ENCODE results near the gene NHSL2.

The NHSL2 gene

GRCh38 chrX:71991164-71991563 is 80.5 kb downstream of the NHSL2 start:
- no peak for DNase-seq (ENCODE audit: low read depth)

DNA sequence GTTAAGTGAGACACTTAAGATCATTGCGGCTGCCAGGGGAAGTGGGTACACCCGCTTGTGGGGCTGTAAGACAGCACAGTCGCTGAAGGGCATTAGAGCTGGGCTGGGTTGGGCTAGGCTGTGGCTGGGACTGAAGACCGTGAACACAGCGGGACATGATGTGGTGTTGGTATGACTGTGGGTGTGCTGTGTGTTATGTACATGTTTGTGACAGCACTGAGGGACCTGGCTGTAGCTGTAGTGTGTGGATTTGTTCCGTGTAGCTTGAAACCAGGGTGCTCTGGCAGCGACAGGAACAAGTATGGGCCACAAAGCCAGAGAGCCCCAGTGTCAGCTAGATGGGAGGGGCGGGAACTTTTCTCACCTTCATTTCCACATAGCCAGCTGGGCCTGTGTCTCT is 82.1 kb downstream of the NHSL2 start:
- no peak for DNase-seq (ENCODE audit: low read depth)

GRCh38 chrX:71993371-71993770 is 82.7 kb downstream of the NHSL2 start:
- no peak for DNase-seq (ENCODE audit: low read depth)

- no peak for DNase-seq (ENCODE audit: low read depth)
Observed at GRCh38 chrX:71994601-71995000, 84.0 kb downstream of the NHSL2 start.

DNA sequence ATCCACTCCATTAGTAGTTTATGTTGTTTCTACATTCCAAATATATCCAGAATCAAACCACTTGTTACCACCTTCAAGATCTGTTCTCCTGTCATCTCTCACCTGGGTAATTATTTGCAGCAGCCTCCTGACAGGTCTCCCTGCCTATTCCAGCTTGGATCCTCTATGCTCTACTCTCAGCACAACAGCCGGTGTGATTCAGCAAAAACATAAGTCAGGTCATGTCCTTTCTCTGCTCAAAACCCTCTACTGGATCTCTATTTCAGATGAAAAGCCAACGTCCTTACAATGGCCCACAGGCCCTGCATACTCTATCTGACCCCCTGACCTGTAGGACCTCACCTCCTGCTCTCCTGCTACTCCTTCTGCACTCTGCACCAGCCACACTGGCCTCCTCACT is 84.5 kb downstream of the NHSL2 start:
- no peak for DNase-seq (ENCODE audit: low read depth)

DNA sequence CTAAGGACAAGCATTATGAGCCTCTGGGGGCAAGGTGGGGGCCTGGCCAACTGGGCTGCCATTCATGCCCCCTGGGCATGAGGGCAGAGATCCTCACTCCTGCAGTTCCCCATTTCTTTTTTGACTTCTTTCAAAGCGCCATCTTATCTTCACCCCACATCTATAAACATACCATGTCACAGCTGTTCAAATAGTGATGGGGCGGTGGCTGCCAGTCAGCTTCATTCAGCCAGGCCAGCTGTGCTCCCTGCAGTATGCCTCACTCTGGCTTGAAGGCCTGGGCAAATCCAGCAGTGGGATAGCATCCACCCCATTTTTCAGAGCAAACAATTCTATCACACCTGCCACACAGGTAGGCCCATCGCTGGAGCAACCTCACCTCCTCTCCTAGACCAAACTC is 85.5 kb downstream of the NHSL2 start:
- DNase-seq (ENCODE audit: low read depth) = no peak

GRCh38 chrX:71996826-71997225 is 86.2 kb downstream of the NHSL2 start:
- no peak for DNase-seq (ENCODE audit: low read depth)

DNA sequence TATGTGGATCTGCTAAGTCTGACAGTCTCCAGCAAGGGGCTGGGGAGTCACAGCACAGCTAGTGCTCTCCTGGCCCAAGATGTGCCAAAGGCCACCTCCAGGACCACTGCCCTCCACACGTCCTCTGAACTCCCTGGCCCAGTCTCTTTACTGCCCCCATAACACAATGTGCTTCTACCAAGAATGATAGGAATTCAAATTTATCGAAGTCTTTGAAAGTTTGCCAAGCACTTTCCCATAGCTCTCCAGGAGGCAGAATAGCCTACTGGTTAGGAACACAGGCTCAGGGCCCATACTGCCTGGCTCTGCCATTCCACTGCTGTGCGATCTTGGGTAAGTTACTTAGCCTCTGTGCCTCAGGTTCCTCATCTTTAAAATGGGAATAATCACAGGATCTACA is 86.7 kb downstream of the NHSL2 start:
- DNase-seq (ENCODE audit: low read depth) = no peak

GRCh38 chrX:71998836-71999509 is 88.3 kb downstream of the NHSL2 start:
- DNase-seq (ENCODE audit: low read depth) = no peak

DNA sequence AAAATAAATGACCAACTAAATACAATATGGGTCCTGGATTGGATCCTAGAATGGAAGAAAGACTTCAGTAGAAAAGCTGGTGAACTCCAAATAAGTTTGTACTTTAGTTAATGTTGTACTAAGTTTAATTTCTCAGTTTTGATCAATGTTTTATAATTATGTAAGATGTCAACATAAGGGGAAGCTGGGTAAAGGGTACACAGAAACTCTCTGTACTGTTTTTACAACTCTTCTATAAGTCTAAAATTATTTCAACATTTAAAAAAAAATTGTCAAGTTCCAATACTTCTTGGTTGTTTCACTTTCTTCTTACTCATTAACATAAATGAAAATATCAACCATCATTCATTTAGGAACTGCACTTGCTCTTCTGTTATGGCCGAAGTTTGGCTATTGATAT is 88.9 kb downstream of the NHSL2 start:
- no peak for DNase-seq (ENCODE audit: low read depth)

- DNase-seq (ENCODE audit: low read depth) = no peak
Observed at GRCh38 chrX:72001471-72001870, 90.8 kb downstream of the NHSL2 start.

GRCh38 chrX:72001906-72002305 is 91.3 kb downstream of the NHSL2 start:
- DNase-seq (ENCODE audit: low read depth) = no peak

DNA sequence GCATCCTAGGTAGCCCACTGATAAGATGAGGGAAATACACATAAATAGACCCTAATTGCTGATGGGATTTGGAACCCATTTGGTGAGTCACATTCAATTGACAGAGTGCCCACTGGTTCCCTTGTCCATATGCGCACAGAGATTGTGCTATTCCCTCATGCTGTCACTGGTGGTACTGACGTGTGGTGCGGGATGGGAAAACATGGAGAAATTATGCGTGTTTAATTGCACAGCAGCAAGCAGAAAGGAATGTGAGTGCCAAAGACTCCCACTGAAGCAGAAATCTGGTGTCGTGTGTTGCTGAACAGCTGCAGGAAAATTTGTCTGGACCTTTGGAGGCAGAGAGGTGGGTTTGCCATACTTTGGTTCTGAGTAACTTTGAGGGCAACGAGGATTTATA is 92.2 kb downstream of the NHSL2 start:
- no peak for DNase-seq (ENCODE audit: low read depth)

- DNase-seq (ENCODE audit: low read depth) = no peak
Observed at GRCh38 chrX:72003811-72004750, 93.4 kb downstream of the NHSL2 start.

GRCh38 chrX:72005046-72005445 is 94.4 kb downstream of the NHSL2 start:
- DNase-seq (ENCODE audit: low read depth) = no peak

- no peak for DNase-seq (ENCODE audit: low read depth)
Observed at GRCh38 chrX:72006461-72006860, 95.8 kb downstream of the NHSL2 start.

GRCh38 chrX:72009731-72010130 is 99.1 kb downstream of the NHSL2 start:
- no peak for DNase-seq (ENCODE audit: low read depth)

DNA sequence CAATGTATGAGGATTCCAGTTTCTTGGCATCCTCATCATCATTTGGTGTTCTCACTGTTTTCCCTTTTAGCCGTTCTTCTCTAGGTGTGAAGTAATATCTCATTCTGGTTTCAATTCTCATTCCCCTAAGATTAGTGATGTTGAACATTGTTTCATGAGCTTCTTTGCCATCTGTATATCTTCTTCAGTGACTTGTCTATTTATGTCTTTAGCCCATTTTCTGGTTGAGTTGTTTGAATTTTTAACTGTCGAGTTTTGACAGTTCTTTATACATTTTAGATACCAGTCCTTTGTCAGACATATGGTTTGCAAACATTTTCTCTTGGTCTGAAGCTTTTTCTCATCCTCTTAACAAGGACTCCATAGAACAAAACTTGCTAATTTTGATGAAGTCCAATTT is 101.1 kb downstream of the NHSL2 start:
- no peak for DNase-seq (ENCODE audit: low read depth)

DNA sequence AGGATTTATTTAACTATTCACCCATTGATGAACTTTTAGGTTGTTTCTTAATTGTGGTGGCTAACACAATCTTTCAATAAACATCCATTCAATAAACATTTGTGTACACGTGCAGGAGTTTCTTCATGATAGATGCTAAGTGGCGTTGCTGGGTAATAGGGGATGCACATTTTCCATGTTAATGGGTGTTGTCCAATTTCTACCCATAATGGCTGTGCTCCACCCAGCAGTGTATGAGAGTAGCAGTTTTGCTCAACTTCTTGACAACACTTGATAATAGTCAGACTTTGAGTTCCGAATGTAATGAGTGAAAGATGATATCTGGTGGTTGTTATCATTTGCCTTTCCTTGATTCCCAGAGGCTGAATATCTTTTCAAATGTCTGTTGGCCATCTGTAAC is 104.7 kb downstream of the NHSL2 start:
- no peak for DNase-seq (ENCODE audit: low read depth)

DNA sequence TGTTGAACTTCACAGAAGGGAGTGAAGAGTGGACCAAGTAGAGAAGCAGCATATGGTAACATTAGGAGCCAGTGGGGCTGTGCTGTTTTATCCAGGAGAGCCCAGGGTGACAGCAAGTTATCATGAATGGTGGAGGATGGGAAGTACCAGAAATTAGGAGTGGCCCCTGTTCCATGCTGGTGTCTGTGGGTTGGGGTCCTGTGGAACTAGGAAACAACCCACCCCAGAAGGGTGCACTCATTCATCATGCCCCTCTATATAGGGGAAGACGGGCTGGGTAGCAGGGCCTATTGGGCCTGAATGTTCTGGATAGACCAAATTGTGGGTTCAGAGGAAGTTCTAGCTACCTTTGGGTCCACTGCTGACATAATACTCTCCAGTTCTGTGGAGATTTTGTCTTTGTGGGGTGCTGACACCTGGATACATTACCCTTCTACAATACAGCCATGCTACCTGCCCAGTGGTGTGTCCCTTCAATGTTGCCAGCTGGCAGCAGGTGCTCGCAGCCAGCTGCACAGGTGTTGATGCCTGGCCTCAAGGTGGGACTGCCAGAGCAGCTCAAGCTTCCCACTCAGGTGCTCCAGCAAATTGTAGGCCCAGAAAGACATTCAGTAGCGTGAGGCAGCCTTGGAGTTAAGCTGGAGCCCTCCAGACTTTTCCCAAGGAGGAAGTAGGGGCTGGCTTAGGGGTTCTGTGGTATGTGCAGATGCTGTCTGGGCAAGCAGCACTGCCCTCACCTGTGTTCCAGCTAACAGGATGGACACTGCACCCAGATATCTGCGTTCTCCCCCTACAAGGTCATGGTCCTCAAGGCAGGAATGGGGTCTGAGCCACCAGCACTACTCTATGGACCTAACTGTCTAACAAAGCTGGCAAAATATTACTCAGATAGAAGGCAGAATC is 106.5 kb downstream of the NHSL2 start:
- no peak for DNase-seq (ENCODE audit: low read depth)

DNA sequence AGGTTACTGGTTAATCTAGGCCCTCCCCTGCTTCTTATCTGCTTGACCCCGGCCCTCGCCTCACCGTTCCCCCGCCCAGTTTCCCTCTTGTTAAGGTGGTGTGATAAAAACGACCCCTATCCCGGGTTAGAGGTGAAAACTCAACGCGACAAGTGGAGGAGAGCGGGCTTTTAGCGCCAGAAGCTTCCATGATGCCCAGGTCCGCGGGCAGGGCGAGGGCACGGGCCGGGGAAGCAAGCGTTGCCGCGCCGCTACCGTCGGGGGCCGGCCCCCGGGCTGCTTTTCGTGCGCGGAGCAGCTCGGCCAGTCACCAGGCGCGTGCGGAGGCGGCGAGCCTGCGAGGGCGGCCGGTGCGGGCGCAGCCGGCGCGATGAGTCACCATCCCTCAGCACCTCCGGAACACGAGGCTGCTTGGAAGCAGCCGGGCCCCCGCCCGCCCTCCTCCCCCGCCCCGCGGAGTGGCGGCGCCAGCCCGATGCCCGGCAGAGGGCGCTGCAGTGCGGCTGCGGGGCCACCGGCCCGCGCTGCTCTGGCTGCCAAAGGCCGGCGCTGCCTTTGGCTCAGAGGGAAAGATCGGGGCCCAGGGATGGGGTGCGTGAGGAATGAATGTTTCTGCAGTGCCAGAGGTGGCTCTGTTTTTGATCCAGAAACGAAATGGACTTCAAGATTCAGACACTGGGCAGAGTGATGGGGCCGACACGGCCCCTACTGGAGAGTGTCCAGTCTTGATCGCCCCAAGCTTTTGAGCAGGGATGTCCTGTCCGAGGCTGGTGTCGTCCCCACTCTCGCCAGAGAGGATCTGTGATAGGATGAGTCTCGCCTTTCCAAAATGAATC is 107.8 kb downstream of the NHSL2 start:
- DNase-seq (ENCODE audit: low read depth) = peak; percentile 78

DNA sequence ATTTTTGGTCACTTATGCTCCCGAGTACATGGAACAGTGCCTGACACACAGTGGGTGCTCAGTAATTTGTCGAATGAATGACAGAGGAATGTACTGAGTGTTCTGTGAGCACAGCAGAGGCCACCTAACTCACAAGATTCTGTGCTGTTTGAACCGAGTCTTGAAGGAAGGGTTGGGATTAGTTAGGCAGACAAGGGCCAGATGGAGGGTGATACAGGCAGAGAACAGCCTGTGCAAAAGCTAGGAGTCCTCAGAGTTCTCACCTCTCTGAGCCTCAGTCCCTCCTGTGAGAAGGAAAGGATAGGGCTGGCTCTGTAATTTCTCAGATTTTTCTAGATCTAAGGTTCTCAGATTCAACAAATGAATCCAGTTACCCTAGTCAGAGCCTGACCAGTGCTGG is 108.8 kb downstream of the NHSL2 start:
- DNase-seq (ENCODE audit: low read depth) = no peak

Data from stimulated activated CD4-positive, alpha-beta T cell treated with anti-CD3 and anti-CD28 coated beads, Interleukin-2, amount 100 ng/mL, for 4 hours (primary cell).